Glomerular visceral epithelial cell (primary cell): ENCODE results near the gene HSPA6.
"Not testable (repeated sequence)": the region's sequence is repeated elsewhere in the genome, so short reads cannot be mapped to it uniquely, and the experiment has no call there.

ENCODE experiments used
- DNase-seq: peaks from one replicate; pipeline ENCODE4 v3.0.0-alpha.2; 2016; ENCODE audit errors: extremely low spot score

The HSPA6 gene

DNA sequence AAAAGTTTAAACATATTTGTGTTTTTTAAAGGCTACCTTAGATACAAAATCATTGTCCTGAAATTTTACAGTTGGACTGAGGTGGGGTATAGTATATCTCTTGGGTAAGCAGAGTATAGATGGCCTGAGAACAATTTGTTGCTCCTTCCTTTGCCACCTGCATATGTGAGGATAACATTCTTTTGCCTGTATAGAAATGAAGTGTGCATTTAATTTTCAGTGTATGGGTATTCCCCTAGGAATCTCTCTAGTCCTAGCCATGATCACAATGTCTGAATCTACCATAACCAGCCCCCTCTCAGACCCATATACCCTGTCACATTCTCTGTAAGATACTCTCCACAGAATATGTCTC, 21.0 kb upstream of the HSPA6 start:
- no peak for DNase-seq

DNA sequence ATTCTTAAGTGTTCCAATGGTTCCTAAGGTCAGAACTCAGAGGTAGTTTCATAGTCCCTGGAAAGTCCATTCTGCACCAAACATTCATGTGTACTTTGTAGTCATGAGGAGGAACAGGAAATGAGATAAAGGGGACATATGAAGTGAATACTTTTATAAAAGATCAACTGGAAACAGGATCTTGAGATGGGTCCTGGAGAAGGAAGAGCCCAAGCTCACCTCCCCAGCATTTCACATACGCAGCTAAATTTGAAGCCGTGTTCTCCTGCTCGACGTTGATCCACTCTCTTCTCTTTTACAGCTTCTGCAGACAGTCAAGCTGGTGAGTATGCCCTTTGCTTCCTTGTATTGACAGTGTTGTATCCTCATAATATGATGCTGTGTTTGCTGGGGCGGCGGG, 18.7 kb upstream of the HSPA6 start:
- DNase-seq, result no peak

DNA sequence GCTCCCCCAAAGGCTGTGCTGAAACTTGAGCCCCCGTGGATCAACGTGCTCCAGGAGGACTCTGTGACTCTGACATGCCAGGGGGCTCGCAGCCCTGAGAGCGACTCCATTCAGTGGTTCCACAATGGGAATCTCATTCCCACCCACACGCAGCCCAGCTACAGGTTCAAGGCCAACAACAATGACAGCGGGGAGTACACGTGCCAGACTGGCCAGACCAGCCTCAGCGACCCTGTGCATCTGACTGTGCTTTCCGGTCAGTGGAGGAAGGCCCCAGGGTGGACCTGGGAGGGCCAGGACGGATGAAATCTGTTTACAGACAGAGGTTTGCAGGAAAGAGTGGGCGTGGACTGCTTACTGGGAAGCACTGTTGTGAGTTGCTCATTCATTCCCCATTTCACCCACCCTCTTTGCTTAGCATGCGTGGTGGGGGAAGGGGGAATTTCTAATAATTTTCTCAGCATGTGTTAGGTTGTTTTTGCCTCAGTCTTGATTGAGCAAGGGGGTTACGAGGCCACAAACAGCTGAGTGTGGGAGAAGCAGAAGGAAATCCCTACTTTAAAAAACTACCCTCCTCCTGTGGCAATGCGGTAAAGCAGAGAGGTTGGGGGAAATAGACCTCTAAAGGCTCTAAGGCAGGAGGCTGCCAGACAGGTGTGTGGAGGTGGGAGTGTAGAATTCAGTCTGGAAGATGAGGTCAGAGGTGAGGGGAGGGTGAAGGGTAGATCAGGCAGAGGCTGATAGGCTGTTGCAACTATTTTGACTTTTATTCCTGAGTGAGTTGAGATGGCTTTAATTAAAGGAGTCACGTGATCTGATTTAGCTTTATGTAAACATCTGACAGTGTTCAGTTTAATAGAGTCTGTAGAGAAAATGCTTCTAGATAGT, 17.8 kb upstream of the HSPA6 start:
- DNase-seq, result no peak

DNA sequence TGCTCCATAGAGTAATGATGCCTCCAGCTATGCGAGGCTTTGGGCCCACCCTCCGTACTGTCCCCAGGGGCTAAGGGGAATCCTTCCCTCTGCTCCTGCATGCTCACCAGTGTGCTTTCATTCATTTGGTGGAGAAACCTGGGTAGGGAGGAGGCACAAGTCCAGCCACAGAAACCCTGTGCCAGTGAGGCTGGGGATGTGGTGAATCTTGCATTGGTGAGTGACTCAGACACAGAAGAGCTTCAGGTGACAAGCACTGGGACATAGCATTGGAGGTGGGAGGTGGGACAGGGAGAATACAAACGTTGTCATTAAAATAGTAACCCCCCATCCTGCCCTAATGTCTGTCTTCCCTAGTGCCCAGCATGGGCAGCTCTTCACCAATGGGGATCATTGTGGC, 13.9 kb upstream of the HSPA6 start:
- DNase-seq, result no peak

DNA sequence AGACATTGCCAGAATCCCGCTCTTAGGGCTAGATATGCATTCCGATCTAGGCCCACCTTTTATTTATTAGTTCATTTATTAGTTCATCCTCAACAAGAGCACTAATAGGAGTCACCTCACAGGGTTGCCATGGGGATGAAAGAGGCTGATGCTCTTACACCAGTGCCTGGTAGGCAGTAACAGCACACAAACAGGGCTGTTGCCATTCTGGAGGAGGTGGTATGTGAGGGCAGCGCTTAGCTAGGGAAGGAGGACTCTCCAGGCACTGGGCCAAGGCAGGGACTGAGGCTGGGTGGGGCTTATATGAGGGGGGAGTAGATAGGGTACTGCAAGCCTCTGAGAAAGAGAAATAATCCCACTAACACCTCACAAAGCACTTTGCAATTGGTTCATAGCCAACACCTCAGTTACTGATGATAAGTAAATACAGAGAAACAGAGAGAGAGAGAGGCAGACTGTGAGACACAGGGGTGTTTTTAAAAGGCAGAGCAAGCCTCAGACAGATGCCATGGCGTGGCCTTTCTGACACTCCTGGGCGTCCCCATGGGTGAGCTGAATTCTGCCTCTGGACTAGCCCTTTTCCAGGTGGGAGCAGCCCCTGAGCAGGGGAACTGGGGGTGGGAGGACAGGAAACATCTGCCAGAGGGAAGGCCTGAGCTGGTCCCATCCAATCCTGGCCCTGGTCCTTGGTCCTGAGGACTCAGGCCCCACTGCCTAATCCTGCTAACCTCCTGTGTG, 13.2 kb upstream of the HSPA6 start:
- no peak for DNase-seq

DNA sequence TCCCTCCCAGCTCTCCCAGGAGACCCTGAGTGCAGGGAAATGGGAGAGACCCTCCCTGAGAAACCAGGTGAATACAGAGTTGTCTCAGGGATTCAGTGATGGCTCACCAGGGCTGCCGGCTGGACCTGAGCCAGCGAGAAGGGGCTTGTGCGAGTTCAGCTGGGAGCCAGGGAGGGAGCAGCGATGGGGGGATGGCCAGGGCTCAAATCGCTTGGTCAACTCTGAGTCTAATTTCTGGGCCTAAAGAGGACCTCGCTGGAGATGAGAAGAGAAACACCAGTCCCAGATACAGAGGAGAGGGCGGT, 12.6 kb upstream of the HSPA6 start:
- no peak for DNase-seq

DNA sequence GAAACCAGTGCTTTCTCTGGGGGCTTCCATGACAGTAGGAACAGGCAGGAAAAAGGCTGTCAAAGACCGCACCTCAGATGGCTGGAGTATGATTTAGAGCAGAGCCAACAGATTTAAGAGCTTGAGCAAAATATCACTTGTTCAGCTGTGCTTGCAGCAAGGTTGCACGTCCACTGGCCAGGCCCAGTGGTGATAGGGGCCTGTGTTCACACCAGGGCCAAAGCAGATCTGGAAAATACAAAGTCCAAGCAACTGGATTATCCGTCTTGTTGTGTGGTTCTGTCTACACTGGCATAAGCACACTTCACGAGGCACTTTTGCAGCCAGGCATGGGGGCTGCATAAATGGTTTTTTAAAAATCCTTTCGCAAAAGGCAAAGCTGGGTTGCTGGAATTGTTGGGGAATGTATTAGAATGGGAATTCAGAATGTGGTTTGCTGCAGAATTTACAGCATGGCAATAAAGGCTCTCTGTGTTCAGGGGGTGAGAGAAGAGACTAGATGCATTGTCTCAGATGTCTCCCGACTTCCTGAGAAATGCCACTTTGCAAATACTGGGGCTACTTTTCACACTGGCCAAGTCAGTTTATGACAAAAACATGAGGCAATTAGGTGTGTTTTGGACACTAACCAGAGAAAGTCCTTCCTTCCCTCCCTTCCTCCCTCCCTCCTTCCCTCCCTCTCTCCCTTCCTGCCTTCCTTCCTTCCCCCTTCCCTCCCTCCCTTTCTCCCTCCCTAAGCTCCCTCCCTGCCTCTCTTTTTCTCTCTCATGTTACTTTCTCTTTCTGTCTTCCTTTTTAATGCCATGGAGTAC, 11.5 kb upstream of the HSPA6 start:
- not testable (repeated sequence) for DNase-seq

DNA sequence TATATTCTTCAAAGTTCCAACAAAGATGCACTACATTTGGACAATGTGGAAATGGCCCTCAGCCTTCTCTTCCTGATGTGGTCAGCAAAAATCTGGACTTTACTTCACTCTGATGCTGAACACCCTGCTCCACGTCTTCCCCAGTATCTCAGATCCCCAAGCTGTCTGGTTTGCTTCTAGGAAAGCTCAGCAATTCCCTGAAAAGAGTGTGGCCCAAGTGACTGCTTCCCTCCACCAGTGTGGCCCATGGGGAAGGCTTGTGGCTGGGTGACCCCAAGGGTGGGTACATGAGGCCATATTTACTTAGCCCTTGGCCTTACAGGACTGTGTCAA, 10.9 kb upstream of the HSPA6 start:
- DNase-seq, result not testable (repeated sequence)

DNA sequence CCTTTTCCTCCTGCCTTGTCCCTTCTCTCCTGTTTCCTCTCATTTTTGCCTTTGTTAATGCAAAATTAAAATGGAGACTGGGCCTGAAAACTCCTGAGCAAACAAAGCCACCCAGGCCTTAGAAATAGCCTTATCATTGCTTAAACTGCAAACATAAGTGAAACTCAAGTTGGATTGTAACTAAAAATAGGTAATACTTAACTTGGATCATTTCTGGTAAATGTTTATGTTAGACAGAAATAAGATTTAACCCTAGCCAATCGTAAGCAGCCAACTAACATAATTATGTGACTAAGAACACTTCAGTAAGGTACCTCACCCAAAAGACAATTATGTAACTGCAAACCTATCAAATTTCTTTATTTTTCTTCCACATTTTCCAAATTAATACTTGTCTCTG, 10.4 kb upstream of the HSPA6 start:
- DNase-seq, result not testable (repeated sequence)

DNA sequence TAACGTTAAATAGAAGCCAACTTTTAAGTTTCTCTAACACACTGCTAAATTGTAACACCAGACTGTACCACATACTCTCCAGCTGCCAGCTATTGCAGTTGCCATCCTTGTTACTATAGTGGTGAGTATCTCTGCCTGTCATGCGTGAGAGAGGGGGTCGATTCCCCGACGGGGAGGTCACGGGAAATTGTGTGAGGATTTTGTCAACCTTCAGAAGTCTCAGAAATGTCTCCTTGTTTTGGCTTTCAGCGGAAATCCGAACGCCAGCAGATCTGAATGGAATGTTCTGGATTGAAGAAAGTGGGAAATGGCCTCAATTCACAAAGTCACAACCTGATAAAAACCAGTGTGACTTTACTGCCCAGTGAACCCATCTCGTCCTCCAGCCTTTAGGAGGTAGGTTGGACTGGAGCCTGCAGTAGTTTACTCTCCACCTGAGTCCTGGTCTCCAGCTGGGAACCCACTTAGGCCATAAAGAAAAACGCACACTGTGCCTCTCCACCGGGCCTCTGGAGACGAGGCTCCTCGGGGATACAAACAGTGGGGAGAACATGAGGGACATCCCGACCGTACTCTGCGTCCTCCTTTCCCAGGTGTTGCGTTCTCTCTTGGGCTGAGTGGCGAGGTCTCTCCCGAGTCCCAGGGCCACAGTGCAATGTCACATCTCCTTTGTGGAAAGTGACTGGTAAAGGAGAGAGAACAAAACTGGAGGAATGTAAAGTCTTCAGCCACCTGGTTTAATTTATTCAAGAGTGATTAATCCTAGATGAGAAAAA, 1.1 kb upstream of the HSPA6 start:
- DNase-seq, result not testable (repeated sequence)

DNA sequence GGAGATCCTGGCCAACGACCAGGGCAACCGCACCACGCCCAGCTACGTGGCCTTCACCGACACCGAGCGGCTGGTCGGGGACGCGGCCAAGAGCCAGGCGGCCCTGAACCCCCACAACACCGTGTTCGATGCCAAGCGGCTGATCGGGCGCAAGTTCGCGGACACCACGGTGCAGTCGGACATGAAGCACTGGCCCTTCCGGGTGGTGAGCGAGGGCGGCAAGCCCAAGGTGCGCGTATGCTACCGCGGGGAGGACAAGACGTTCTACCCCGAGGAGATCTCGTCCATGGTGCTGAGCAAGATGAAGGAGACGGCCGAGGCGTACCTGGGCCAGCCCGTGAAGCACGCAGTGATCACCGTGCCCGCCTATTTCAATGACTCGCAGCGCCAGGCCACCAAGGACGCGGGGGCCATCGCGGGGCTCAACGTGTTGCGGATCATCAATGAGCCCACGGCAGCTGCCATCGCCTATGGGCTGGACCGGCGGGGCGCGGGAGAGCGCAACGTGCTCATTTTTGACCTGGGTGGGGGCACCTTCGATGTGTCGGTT, 477 bp downstream of the HSPA6 start:
- not testable (repeated sequence) for DNase-seq

DNA sequence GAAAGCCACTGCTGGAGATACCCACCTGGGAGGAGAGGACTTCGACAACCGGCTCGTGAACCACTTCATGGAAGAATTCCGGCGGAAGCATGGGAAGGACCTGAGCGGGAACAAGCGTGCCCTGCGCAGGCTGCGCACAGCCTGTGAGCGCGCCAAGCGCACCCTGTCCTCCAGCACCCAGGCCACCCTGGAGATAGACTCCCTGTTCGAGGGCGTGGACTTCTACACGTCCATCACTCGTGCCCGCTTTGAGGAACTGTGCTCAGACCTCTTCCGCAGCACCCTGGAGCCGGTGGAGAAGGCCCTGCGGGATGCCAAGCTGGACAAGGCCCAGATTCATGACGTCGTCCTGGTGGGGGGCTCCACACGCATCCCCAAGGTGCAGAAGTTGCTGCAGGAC, 981 bp downstream of the HSPA6 start:
- DNase-seq, result not testable (repeated sequence)

DNA sequence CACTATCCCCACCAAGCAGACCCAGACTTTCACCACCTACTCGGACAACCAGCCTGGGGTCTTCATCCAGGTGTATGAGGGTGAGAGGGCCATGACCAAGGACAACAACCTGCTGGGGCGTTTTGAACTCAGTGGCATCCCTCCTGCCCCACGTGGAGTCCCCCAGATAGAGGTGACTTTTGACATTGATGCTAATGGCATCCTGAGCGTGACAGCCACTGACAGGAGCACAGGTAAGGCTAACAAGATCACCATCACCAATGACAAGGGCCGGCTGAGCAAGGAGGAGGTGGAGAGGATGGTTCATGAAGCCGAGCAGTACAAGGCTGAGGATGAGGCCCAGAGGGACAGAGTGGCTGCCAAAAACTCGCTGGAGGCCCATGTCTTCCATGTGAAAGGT, 1.6 kb downstream of the HSPA6 start:
- DNase-seq, result not testable (repeated sequence)

DNA sequence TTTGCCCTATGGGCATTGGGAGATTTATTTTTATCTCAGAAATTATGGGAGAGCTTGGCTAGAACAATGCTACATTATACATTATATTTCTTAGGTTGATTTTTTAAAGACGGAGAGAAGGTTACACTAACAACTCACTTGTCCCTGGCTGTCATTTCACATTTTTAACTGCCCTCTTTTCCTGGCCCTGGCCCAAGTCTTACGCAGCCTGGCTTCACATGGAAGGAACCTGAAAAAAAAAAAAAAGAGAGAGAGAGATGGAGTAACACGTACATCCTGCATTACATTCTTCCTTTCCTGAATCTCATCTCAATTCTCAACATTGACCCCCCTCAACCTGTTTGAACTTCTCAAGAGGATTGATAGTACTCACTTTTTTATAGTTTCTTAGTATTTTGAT, 4.2 kb downstream of the HSPA6 start:
- not testable (repeated sequence) for DNase-seq

DNA sequence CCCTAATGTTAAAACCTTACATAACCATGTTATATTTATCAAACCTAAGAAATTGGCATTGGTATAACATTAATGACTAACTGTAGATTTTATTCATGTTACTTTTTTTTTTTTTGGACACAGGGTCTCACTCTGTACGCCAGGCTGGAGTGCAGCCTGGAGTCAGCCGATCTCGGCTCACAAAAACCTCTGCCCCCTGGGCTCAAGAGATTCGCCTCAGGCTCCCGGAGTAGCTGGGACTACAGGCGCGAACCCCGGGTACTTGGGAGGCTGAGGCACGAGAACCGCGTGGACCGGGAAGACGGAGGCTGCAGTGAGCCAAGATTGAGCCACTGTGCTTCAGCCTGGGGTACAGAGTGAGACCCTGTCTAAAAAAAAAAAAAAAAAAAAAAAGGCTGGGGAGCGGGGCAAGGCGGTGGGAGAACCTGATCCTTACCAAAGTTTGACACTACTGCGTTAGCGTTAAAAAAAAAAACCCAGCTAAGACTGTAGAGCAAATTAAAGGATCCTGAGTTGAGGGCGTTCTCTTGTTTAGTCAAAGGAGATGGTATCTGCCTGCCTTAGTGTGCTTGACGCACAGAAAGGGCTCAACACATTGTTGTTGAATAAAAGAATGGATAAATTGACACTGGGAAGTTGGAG, 5.2 kb downstream of the HSPA6 start:
- DNase-seq, result not testable (repeated sequence)

DNA sequence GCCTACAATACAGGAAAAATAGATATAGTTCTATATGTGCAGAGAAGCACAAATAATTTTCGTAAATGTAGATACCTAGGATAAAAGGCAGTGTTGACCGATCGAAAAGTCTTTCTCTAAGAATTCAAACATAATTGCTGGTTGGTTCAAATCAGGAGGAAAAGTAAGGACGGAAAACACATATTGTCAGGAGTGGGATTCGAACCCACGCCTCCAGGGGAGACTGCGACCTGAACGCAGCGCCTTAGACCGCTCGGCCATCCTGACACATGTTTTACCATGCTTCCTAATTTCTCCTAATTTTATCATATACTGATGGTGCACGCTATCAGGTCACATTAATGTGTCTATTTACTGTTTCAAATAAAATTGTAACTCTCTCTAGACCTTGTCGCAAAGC, 5.8 kb downstream of the HSPA6 start:
- DNase-seq, result peak; percentile 76

DNA sequence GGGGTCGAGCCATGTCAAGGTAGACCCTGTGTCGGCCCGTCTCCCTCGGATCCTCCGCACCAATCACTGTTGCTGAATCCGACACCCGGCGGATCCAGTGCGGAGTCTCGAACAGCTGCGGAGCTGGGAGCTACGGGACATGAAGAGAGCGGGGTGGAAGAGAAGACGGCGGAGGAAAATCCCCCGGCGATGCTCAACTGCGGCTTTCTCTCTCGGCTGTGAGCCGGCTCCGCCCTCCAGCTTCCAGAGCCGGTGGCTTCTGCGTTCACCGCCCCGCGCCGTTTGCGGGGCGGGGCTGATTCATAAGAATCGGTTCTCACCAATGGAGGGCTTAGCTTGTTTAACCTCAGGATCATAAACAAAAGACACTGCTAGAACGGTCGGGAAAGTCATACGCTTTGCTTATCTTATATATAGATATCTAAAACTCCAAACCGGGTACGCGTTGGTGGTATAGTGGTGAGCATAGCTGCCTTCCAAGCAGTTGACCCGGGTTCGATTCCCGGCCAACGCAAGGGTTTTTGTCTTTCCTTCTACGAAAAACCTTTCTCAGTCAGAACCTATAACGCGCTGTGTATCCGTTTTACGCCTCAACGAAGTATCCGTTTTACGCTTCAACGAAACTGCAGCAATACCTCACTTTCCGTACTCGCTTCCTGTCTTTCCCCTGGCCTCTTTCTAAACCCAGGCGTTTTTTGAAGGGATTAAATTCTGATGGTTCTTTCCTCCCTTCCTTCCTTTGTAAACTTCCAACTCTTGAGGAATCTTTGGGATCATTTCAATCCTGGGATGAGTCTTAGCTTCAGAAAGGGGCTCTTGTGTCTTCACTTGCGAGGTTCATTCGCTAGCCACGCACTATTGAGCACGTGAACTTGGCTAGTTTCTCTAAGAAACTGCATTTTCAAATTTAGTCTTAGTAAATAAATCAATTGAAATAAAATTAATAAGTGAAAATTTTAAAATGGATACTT, 6.6 kb downstream of the HSPA6 start:
- DNase-seq, result peak; percentile 94

DNA sequence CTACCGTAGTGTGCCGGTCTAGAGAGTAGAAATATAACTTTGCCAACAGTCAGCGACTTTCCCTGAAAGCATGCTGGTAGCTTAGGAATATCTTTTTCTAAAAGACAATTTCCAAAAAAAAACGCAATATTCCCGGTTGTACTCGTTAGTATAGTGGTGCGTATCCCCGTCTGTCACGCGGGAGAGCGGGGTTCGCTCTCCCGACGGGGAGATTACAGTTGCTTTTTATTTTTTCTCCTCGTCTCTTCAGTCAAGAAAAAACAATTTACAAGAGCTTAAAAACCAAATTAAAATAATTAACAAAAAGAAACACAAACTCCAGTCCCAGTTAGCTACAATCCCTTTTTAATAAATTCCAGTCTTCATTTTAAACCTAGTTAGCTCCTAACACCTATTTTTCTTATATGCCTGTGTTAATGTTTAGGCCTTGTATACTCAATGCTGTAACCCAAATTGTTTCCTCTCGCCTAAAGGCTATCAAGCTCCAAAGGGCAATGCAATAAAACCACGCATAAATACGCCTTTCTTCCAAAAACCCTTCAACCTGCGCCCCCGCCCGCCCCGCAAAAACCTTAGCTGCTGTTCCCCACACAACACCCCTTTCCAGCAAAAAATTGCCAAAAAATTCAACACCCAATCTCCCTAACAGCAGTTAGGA, 7.8 kb downstream of the HSPA6 start:
- no peak for DNase-seq
